ENCODE data around the gene OOSP3. TPM values are rescaled to one million over a fixed set of nuclear protein-coding genes. Genes with fewer than 3 reads are reported as not detected.

Gene OOSP3
- total and polyA plus RNA-seq, 9 donors = not detected

DNA sequence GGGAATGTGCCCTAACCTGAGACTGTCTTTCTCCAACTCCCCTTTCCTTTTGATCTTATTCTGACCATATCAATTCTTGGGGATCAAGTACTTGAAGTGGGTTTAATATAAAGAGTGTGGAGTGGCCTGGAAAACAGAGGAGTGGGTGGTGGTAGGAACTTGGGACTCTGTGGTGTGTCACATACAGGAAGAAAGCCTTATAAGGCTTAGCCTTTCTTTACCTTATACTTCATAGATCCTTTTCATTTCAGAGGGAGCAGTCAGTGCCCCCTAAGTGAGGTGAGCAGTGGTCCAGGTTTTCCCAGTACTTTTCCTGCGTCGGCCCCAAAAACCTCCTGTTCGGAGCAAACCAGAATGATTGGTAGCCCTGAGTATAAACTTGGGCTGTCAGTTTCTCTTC, 60.1 kb downstream of the OOSP3 start:
- H3K27me3 ChIP-seq = no peaks in the 10 kb centered on the region
- no peak overlapping the region for H3K4me3 ChIP-seq
- TF ChIP-seq, protein P1, sequence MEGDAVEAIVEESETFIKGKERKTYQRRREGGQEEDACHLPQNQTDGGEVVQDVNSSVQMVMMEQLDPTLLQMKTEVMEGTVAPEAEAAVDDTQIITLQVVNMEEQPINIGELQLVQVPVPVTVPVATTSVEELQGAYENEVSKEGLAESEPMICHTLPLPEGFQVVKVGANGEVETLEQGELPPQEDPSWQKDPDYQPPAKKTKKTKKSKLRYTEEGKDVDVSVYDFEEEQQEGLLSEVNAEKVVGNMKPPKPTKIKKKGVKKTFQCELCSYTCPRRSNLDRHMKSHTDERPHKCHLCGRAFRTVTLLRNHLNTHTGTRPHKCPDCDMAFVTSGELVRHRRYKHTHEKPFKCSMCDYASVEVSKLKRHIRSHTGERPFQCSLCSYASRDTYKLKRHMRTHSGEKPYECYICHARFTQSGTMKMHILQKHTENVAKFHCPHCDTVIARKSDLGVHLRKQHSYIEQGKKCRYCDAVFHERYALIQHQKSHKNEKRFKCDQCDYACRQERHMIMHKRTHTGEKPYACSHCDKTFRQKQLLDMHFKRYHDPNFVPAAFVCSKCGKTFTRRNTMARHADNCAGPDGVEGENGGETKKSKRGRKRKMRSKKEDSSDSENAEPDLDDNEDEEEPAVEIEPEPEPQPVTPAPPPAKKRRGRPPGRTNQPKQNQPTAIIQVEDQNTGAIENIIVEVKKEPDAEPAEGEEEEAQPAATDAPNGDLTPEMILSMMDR (IDR thresholded peaks at IDR 0.05) = no peak
- no peak for TF ChIP-seq EP300 (IDR thresholded peaks at IDR 0.05)
- TF ChIP-seq POLR2A (IDR thresholded peaks at IDR 0.05) = no peak
- no peak for DNase-seq
- no peak overlapping the region for H3K27ac ChIP-seq
- intact Hi-C loops (cut with DNase I) = no loop called here
- H3K4me1 ChIP-seq (ENCODE audit: insufficient read depth) = no peaks in the 10 kb centered on the region
- H3K36me3 ChIP-seq = no peaks in the 10 kb centered on the region
- no peaks in the 10 kb centered on the region for H3K9me3 ChIP-seq
- WGBS, 3 donors = 96 to 98% (median 98%) methylated on average over 3 of the region's 3 CpGs

DNA sequence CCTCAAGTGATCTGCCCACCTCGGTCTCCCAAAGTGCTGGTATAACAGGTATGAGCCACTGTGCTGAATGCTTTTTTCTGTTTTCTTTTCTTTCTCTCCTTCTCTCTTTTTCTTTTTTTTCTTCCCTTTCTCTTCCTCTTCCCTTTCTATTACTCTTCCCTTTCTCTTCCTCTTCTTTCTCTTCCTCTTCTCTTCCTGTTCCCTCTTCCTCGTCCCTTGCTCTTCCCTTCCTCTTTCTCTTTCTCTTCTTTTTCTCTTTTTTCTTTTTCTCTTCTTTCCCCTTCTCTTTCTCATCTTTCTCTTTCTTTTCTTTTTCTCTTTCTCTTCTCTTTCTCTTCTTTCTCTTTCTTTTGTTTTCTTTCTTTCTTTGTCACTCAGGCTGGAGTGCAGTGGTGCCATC, 60.9 kb downstream of the OOSP3 start:
- Histone ChIP-seq H3K27ac (no peak overlapping the region), H3K36me3 (no peaks in the 10 kb centered on the region), H3K27me3 (no peaks in the 10 kb centered on the region), H3K4me1 (ENCODE audit: insufficient read depth) (no peaks in the 10 kb centered on the region), H3K4me3 (no peak overlapping the region), H3K9me3 (no peaks in the 10 kb centered on the region)
- 83 to 95% (median 92%) methylated on average over 2 of the region's 2 CpGs for WGBS, 3 donors
- intact Hi-C loops (cut with DNase I) = no loop called here
- no peak for TF ChIP-seq EP300 (IDR thresholded peaks at IDR 0.05)
- no peak for TF ChIP-seq POLR2A (IDR thresholded peaks at IDR 0.05)
- TF ChIP-seq, protein P1 (IDR thresholded peaks at IDR 0.05) = no peak
- DNase-seq = no peak

DNA sequence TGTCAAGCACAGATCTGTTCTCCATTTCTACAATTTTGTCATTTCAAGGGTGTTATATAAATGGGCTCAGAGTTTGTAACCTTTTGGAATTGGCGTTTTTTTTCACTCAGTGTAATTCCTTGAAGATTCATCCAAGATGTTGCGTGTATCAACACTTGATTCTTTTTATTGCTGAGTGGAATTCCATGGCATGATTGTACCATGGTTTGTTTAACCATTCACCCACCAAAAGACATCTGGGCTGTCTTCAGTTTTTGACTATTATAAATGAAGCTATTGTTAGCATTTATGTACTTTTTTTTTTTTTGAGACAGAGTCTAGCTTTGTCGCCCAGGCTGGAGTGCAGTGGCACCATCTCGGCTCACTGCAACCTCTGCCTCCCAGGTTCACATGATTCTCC, 62.5 kb downstream of the OOSP3 start:
- 83 to 91% (median 85%) methylated on average over 4 of the region's 4 CpGs for WGBS, 3 donors
- no peak overlapping the region for H3K27ac ChIP-seq
- H3K4me1 ChIP-seq (ENCODE audit: insufficient read depth) = no peaks in the 10 kb centered on the region
- H3K36me3 ChIP-seq = no peaks in the 10 kb centered on the region
- TF ChIP-seq EP300 (IDR thresholded peaks at IDR 0.05) (no peak), POLR2A (IDR thresholded peaks at IDR 0.05) (no peak)
- TF ChIP-seq, protein P1 (IDR thresholded peaks at IDR 0.05) = no peak
- H3K27me3 ChIP-seq = no peaks in the 10 kb centered on the region
- no peak overlapping the region for H3K4me3 ChIP-seq
- intact Hi-C loops (cut with DNase I) = no loop called here
- H3K9me3 ChIP-seq = no peaks in the 10 kb centered on the region
- DNase-seq = no peak

DNA sequence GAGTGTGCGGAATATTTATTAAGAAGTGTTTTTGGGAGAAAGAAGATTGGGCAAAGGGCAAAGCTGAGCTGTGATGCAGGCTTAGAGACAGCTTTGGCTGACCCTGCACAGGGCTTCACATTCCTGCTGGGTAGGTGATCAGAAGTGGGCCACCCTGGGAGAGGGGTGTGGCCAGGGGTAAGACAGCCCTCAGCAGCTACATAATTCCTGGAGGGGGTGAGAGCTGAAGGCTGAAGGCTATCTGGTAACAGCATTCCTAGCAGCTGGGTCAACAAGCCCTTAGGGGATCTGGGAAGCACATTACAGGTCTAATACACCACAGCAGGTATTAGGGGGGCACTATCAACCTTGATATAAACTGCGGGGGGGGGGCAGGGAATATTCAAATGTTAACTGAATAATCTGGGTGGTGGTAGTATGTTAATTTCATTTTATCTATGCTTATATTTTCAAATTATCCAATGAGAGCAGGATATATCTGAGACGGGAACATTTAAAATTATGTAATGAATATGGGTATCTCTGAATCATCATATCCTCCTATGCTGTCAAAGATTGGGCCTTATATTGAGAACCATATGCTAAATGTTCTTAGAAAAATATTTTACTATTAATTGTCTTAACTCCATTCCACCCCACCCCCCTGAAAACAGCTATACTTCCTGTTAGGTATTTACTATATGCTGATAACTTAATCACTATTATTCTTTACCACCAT, 65.6 kb downstream of the OOSP3 start:
- WGBS, 3 donors = 91 to 95% (median 92%) methylated on average over 3 of the region's 3 CpGs
- intact Hi-C loops (cut with DNase I) = no loop called here
- Histone ChIP-seq H3K36me3 (no peaks in the 10 kb centered on the region), H3K9me3 (no peaks in the 10 kb centered on the region), H3K27me3 (no peaks in the 10 kb centered on the region), H3K27ac (no peak overlapping the region), H3K4me1 (ENCODE audit: insufficient read depth) (no peaks in the 10 kb centered on the region), H3K4me3 (no peak overlapping the region)
- no peak for DNase-seq
- TF ChIP-seq, protein P1 (IDR thresholded peaks at IDR 0.05) = no peak
- no peak for TF ChIP-seq POLR2A (IDR thresholded peaks at IDR 0.05)
- no peak for TF ChIP-seq EP300 (IDR thresholded peaks at IDR 0.05)

Measured in ovary (tissue), 9 donors.